ELF-1 (cell line): ENCODE data around the gene ITGA11.
A peak's percentile ranks its signal among the peaks of the same experiment; 100 is the strongest.

Experiments used
- DNase-seq: peaks from one replicate; pipeline ENCODE4 v3.0.0-alpha.2; 2016; ENCODE audit warnings: low read depth, low spot score

The ITGA11 gene

DNA sequence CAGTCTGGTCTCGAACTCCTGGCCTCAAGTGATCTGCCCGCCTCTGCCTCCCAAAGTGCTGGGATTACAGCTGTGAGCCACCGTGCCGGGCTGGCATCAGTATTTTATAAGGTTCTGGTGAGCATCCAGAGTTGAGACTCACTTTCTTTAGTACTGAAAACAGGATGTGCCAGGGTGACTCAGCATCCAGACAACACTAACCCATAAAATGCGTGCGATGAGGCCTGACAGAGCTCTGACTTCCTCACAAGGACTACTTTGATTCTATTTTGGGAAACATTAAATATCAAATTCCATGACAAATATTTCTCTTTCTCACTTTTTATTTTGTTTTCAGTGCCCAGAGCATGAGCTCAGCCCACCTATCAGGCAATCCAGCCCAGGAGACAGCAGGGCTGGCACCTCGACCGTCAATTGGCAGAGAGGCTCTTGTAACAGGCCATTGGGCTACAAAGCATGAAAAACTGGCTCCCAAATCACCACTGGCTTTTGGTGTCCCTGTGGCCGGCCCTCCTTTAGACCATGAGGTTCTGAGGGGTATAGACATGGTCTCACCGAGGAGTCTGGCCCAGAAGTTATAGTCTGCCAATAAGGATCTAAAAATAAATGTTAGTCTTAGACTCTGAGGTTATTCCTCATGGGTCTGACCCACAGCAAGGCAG lies 79.4 kb downstream of the ITGA11 start:
- no peak for DNase-seq

DNA sequence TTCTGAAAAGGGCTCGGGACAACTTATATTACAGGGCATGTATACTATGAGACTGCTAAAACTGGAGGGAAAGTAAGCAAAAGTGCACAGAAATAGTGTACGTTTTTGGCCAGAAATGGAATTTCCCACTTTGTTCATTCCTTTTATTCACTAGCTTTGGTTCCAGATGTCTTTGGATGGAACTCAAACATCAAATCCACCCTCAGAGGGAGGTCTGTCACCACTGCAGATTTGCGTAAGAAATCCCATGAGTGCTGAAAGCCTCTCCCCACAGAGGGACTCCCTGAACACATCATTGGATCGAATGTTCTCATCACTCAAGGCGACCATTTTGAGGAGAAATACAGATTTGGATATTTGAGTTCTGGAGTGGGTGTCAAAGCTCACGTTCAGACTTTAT lies 82.8 kb downstream of the ITGA11 start:
- no peak for DNase-seq

- DNase-seq = no peak
Observed at GRCh38 chr15:68348606-68349005, 83.4 kb downstream of the ITGA11 start.

- DNase-seq = no peak
Observed at GRCh38 chr15:68348081-68348480, 83.9 kb downstream of the ITGA11 start.

DNA sequence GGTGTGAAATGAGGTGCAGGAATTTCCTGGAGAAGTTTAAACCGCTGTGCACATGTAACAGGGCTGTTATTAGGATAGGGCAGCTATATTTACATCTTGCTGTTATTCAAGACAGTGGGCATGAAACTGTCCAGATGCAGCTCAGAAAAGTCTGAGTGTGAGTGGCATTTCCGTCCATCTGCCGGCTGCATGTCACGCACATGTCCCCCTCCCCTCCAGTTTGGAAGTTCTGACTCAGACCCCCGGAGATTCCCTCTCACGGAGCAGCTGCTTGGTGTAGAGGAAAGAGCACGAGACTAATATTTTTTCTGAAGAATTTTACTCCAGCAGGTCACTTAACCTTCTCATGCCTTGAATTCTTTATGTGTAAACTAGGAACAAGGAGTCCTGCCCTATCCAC lies 84.6 kb downstream of the ITGA11 start:
- DNase-seq = no peak

DNA sequence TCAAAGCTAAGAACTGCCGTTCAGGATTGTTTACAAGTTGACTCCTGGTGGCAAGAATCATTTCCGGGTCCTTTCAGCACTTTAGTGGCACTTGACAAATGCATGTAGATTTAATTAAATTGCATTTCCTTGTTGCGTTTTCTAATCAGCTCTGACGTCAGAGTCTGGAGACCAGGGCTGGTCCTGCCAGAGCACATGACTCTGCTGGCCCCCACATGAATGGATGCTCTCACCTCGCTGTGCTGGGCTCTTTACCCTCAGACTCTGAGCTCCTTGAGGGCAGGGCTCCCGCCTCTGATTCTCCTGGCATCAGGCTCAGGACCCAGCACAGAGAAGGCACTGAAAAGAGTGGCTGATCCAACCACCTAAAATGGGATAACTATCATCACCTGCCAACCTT lies 85.0 kb downstream of the ITGA11 start:
- no peak for DNase-seq

DNA sequence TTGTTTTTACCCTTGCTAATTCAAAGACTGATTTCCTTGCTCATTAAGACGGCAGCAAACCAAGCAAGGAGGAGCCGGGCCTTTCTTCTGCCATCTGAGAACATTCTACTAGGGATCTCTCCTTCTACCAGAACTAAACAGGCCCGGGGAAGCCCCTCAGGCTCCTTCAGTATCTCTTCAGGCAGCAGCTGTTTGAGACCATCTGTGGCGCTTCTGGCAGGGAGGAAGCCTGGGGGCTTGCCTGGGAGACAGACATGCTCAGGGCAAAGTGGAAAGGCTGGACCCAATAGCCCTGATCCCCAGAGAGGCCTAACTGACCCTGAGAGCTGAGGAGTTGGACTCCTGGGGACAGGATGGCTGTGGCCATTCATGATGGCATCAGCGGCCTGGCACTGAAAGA lies 86.5 kb downstream of the ITGA11 start:
- no peak for DNase-seq

GRCh38 chr15:68344600-68344999 lies 87.4 kb downstream of the ITGA11 start:
- no peak for DNase-seq

- no peak for DNase-seq
Observed at GRCh38 chr15:68343579-68344225, 88.3 kb downstream of the ITGA11 start.

GRCh38 chr15:68341760-68342725 lies 89.9 kb downstream of the ITGA11 start:
- no peak for DNase-seq

- DNase-seq = no peak
Observed at GRCh38 chr15:68340726-68341671, 91.0 kb downstream of the ITGA11 start.

DNA sequence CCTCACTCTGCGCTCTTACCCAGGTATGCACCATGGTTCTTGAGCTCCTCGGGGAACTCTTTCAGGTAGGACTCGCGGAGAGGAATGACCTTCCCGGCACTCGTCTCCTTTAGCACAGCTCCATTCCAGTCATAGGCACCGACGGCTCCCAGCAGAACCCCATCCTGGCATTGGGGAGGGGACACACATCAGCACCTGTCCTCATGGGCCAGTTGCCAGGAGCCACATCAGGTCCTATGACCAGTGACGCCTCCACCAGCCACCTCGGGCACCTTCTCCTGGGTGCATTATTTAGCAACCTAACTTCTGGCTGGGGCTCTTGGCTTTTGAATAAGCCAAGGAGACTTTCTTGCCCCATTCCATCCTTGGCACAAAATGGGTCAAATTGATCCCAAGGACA lies 92.5 kb downstream of the ITGA11 start:
- no peak for DNase-seq

DNA sequence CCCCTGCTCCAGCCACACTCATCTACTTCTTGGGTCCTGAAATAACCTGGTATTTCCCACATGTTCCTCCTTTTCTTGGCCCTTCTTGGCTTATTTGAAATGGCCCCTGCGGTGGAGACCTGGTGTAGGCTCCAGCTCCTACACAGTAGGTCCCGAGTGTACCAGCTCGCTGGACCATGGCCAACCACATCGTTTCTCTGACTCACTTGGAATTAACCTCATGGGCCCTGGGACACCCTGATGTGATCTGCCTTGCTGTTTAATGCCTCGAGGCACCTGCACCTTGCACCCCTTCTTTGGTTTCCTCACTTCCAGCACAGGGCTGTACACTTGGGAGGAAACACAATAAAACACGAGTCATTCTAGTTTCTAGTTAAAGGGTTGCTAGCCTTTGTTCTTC lies 94.1 kb downstream of the ITGA11 start:
- DNase-seq = no peak

GRCh38 chr15:68336516-68336915 lies 95.4 kb downstream of the ITGA11 start:
- DNase-seq = no peak

DNA sequence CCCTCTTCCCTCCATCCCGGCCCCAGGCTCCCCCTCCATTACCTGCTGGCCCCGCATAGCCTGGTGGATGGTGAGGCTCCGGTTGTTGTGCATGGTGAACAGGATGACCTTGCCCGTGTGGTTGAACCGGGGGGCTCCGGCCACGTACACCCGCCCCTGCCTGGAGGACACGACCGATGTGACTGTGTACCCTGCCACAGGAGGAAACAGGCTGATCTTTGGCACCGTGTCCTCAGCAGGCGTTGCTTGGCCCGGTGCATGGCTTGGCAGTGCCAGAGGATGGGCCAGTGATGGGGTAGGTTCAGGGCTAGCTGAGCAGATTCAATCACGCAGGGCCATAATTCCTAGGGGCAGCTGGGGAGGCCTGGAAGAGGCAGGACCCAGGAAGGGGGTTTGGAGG lies 96.3 kb downstream of the ITGA11 start:
- no peak for DNase-seq

GRCh38 chr15:68335251-68335650 lies 96.7 kb downstream of the ITGA11 start:
- no peak for DNase-seq

DNA sequence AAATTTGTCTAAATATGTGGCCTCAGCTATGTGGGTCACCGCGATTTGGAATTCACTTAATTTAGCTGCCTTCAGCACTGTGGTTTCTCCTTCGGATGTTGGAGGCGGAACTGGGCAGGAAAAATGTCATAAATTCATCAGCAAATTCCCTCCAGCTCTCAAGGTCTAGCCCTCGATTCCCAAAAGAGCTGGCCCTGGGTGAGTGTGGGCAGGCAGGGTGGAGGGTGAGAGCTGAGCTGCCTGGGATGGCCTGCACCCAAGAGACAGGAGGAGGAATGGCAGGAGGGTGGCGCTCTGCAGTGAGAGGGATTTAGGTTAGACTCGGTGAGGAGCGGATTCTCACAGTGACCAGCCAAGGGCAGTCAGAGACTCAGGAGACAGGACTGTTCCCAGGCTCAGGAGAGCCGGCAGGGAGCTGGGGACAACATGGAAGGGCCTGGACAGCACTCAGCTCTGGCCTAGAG lies 97.3 kb downstream of the ITGA11 start:
- DNase-seq = no peak

GRCh38 chr15:68333775-68334470 lies 98.0 kb downstream of the ITGA11 start:
- DNase-seq = no peak

DNA sequence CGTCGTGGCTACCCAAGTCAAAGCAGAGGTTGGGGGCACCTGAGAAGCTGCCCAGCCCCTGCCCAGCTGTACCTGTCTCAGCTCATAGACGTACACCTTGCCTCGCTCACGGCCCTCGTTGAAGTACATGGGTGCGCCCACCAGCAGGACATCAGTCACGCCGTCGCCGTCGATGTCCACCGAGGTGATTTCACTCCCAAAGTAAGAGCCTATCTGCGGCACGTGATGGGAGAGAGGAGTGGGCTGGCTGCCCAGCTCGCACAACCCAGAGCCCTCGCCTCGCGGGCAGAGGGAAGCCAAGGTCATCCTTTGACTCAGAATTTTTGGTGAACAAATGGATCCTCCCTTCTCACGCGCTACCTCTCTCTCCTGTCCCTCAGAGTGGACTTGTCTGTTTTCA lies 99.7 kb downstream of the ITGA11 start:
- no peak for DNase-seq

- DNase-seq = peak; percentile 22
Observed at GRCh38 chr15:68330901-68331300, 101.1 kb downstream of the ITGA11 start.

DNA sequence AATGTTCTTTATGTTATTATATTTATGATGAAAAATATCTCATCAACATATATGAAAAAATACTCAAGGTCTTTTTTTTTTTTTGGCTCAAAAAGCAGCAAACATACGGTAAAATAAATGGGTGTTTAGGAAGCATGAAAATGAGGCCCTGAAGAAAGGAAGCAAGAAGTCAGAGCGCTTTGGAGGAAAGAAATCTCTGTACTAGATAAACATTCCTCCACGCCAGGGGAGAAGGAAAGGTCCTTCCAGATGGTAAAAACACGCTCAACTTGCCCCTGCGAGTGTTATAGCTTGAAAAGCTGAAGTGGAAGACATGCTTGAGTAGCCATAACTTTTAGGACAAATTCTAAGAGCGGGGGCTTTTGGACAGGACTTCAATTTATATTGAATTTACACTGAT lies 101.5 kb downstream of the ITGA11 start:
- no peak for DNase-seq
